Tibial artery (tissue), 4 donors: ENCODE measurements around the gene ELOVL6.

Experiments
- DNase-seq, 2 donors: peaks; one replicate each; pipeline ENCODE4 v3.0.0-alpha.2; 2019
- H3K27ac ChIP-seq, 2 donors: fragments of 200-600 bp; sonication (generic) in 1 of 2; 1 replicate in 1 of 2; 2 replicates in 1 of 2; pipeline ENCODE4 v1.5.1; 2018 to 2019; ENCODE audit warnings: mild to moderate bottlenecking in 1 of 2
- H3K27me3 ChIP-seq, 2 donors: fragments of 200-600 bp; sonication (generic) in 1 of 2; one replicate each; pipeline versions ENCODE4 v1.5.1 to v1.6.0; 2016 to 2019
- H3K36me3 ChIP-seq, 3 donors: fragments of 200-600 bp; sonication (generic) in 2 of 3; one replicate each; pipeline ENCODE4 v1.5.1; 2016 to 2019; ENCODE audit warnings: mild to moderate bottlenecking in 2 of 3
- H3K4me1 ChIP-seq, 4 donors: fragments of 200-600 bp; sonication (generic) in 2 of 4; 1 replicate in 3 of 4; 2 replicates in 1 of 4; pipeline ENCODE4 v1.5.1; 2016 to 2019
- H3K4me3 ChIP-seq, 2 donors: fragments of 200-600 bp; sonication (generic) in 1 of 2; 1 replicate in 1 of 2; 2 replicates in 1 of 2; pipeline ENCODE4 v1.5.1; 2018 to 2019; ENCODE audit warnings: mild to moderate bottlenecking in 2 of 2
- H3K9me3 ChIP-seq, 3 donors: fragments of 200-600 bp; sonication (generic) in 1 of 3; one replicate each; pipeline ENCODE4 v1.5.1; 2016 to 2019
- CTCF ChIP-seq, 2 experiments: fragments of 200-600 bp in 1 of 2; fragments of 450-650 bp in 1 of 2; IDR thresholded peaks; one replicate each; pipeline ENCODE4 v1.5.1; 2017 to 2019; ENCODE audit warnings: antibody characterized with exemption in 2 of 2, mild to moderate bottlenecking in 1 of 2, moderate library complexity in 1 of 2
- intact Hi-C: fragments of 100-400 bp; cut with DNase I; formaldehyde crosslinking; loops from one replicate; pipeline ENCODE4 v1.15.0; 2023; ENCODE audit warnings: low total_unique reads

The ELOVL6 gene

GRCh38 chr4:110075083-110075738, 123.2 kb downstream of the ELOVL6 start:
- no peak for DNase-seq
- TF ChIP-seq CTCF (IDR thresholded peaks at IDR 0.05): no peak
- no peak overlapping the region for H3K27ac ChIP-seq
- no peaks in the 10 kb centered on the region for H3K9me3 ChIP-seq
- no peaks in the 10 kb centered on the region for H3K4me1 ChIP-seq
- H3K27me3 ChIP-seq: no peaks in the 10 kb centered on the region
- intact Hi-C loops: no loop called here
- H3K4me3 ChIP-seq: no peak overlapping the region
- no peaks in the 10 kb centered on the region for H3K36me3 ChIP-seq

DNA sequence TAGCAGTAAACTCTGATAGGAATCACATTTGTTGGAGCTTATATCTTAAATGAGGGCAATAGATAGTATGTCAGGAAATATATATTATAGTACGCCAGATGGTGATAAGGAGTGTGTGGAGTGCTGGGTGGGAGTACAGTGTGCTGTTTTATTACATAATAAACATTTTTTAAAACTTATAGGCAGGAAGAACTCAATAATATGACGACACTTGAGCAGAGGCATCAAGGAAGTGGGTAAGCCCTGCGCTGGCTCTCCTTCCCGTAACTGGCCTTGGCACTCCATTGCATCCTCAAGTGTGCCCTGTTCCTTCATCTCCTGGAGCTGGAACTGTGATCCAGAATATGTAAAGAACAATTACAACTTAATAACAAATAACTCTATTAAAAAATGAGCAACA, 123.8 kb downstream of the ELOVL6 start:
- Histone ChIP-seq H3K27ac (no peak overlapping the region), H3K9me3 (no peaks in the 10 kb centered on the region), H3K4me3 (no peak overlapping the region), H3K27me3 (no peaks in the 10 kb centered on the region), H3K36me3 (no peaks in the 10 kb centered on the region), H3K4me1 (no peaks in the 10 kb centered on the region)
- intact Hi-C loops: no loop called here
- no peak for TF ChIP-seq CTCF (IDR thresholded peaks at IDR 0.05)
- no peak for DNase-seq

DNA sequence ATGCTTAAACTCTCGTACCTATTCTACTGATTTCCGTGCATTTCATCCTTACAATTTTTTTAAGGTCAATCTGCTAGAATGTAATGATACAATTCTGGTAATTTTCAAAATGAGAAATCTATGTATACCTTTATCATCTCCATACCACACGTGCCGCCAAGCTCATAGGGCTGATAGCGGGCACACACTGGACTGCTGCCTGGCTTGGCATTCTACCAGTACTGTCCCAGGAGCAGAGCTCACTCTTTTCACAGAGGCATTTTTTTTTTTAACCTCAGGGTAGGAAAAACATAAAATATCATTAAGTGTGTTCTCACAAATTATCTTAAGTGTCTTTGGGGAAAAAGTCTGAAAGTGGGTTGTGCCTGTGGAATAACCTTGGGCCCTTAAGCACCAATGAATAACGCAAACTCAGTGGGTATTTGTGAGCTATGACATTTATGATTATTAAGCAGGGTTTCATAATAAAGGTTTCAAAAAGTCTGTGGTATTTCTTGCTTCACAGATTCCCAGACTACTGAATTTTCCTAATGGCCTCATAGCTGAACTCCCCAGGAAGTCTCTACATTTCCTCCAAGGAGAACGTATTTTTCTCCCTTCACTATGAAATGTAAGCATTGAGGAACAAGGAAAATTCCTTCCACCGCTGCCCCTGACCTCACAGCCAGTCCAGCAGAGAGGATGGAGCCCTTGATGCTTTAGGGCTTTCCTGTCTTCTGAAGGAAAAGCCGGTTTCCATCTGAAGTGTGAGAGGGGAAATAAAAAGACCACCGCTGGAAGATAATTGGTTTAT, 125.2 kb downstream of the ELOVL6 start:
- DNase-seq: no peak
- intact Hi-C loops: no loop called here

GRCh38 chr4:110071466-110071865, 126.9 kb downstream of the ELOVL6 start:
- H3K4me1 ChIP-seq: no peaks in the 10 kb centered on the region
- H3K36me3 ChIP-seq: no peaks in the 10 kb centered on the region
- intact Hi-C loops: no loop called here
- DNase-seq: no peak
- H3K27me3 ChIP-seq: no peaks in the 10 kb centered on the region
- H3K27ac ChIP-seq: no peak overlapping the region
- no peak for TF ChIP-seq CTCF (IDR thresholded peaks at IDR 0.05)
- H3K4me3 ChIP-seq: no peak overlapping the region
- no peaks in the 10 kb centered on the region for H3K9me3 ChIP-seq

More for the DNA sequence above, 125.2 kb downstream of the ELOVL6 start:
- H3K27me3 ChIP-seq: no peaks in the 10 kb centered on the region
- no peaks in the 10 kb centered on the region for H3K9me3 ChIP-seq
- H3K27ac ChIP-seq: no peak overlapping the region
- H3K4me3 ChIP-seq: no peak overlapping the region
- no peaks in the 10 kb centered on the region for H3K4me1 ChIP-seq
- no peak for TF ChIP-seq CTCF (IDR thresholded peaks at IDR 0.05)
- H3K36me3 ChIP-seq: no peaks in the 10 kb centered on the region

DNA sequence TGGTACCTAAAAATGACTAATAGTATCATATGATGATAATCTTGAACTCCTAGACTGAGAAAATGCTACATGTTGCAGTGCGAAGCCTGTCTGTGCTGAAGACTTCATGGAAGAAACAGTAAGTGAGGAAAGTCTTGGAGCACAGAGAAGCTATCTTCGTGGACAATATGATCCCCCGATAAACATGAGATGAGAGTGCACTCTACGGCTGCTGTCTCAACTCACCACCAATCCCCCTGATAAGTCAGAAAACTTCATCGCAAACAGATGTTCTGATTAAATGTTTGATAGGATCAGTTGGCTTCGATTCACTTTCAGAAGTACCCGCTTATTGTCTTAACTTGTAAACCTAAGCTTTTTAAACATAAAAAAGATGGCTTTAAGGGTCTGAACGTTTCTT, 130.2 kb downstream of the ELOVL6 start:
- H3K36me3 ChIP-seq: no peaks in the 10 kb centered on the region
- H3K27me3 ChIP-seq: no peaks in the 10 kb centered on the region
- H3K4me1 ChIP-seq: no peaks in the 10 kb centered on the region
- H3K4me3 ChIP-seq: no peak overlapping the region
- no peaks in the 10 kb centered on the region for H3K9me3 ChIP-seq
- no peak for TF ChIP-seq CTCF (IDR thresholded peaks at IDR 0.05)
- no peak overlapping the region for H3K27ac ChIP-seq
- DNase-seq: no peak
- intact Hi-C loops: no loop called here
